LHCN-M2 (cell line): ENCODE results near the gene BCL3. TPM values are rescaled to one million over a fixed set of nuclear protein-coding genes. Genes with fewer than 3 reads are reported as not detected.
"Not testable (repeated sequence)": the region's sequence is repeated elsewhere in the genome, so short reads cannot be mapped to it uniquely, and the experiment has no call there.

Source experiments
- DNase-seq: peaks from one replicate; pipeline ENCODE4 v3.0.0-alpha.2; 2012; ENCODE audit warnings: low read depth
- total RNA-seq: library from RNA; depleted of rRNA; stranded (reverse); fragments of >200 nt; gene quantifications from 2 replicates; pipeline ENCODE4 v1.2.3, GENCODE V29; 2014

Gene BCL3
- total RNA-seq, 1 experiment from 2014 or later = 18.1 TPM

DNA sequence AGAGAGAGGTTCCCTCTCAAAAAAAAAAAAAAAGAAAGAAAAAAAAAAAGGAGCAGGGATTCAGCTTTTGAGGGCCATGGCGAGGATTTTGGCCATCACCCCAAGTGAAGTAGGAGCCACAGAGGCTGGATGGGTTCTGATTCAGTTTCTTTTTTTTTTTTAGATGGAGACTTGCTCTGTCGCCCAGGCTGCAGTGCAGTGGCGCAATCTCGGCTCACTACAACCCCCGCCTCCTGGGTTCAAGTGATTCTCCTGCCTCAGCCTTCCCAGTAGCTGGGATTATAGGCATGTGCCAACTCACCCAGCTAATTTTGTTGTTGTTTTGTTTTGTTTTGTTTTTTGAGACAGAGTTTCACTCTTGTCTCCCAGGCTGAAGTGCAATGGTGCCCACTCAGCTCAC is 27.1 kb upstream of the BCL3 start:
- not testable (repeated sequence) for DNase-seq

DNA sequence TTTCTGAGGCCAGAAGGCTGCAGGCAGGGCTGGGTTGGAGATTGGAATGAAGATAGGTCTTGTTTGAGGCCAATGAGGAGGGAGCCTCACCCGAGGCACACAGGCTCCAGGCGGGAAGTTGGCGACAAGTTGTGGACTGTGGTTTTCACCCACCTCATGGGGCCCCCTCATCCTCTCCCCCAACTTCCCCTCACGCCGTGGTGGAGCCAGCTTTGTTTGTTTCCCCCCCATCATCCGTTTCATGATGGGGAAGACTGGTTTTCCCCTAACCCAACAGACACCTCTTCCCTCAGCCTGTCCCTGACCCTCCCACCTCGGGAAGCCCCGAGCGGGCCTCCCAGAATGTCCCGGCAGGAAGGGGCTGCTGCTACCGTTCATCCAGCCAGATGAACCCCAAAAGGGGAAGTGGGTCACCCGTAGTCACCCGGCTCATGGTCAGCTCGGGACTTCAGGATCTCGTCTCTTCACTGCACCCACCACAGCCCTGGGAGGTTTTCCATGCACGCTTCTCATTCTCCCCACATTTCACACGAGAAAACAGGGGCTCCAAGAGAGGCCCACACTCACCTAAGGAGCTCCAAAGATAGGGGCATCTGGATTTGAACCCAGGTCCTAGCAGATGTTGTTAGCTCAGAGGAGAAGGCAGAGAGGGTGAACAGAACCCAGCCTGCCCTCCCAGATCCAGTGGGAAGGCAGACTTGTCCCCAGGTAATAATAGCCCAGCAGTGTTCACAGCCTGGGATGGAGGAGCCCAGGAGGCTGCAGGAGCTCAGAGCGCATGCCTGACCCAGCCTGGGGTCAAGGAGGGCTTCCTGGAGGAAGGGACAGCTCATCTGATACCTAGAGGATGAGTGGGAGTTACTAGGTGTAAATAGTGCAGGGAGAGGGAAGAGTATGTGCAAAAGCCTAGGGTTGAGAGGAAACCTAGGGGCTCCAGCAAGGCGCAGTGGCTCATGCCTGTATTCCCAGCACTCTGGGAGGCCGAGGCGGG is 26.1 kb upstream of the BCL3 start:
- DNase-seq = no peak

DNA sequence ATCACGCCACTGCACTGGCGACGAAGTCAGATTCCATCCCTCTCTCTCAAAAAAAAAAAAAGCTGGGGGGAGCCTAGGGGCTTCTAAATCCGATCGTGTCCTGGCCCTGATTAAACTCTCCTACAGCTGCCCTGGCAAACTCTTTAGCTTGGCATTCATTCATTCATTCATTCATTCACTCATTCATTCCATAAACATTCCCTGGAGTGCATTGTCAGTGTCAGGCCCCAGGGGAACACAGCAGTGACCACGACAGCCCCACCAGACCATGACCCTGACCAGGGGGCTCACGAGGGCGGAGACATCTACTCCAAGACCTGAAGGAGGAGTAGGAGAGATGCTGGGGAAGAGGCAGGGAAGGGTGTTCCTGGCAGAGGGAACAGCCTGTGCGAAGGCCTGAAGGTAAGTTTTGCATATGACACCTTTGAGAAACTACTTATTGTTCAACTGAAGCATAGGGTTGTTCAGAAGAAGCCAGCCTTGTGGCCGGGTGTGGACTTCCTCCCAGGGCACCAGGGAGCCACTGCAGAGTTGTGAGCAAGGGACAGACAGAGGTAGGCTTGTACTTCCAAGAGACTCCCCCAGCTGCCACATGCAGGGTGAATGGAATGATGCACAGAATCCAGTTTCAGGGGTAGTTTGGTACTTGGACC is 25.1 kb upstream of the BCL3 start:
- no peak for DNase-seq

DNA sequence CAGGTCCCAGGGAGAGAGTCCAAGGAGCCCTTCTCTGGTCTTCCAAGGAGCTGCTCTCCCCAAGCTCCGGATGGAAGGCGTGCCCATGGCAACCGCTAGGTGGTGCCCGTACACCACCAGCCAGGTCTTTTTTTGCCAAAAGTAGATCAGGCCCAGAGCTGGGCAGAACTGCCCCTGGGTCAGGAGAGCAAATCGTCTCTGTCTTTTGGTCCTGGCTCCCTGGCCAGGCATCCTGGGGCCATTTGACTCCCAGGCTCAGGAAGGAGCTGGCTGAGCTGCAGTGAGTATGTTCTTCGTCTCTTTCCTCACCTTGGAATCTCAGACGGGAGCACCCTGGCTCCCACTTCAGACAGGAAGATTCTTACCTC is 24.6 kb upstream of the BCL3 start:
- peak; percentile 72 for DNase-seq

DNA sequence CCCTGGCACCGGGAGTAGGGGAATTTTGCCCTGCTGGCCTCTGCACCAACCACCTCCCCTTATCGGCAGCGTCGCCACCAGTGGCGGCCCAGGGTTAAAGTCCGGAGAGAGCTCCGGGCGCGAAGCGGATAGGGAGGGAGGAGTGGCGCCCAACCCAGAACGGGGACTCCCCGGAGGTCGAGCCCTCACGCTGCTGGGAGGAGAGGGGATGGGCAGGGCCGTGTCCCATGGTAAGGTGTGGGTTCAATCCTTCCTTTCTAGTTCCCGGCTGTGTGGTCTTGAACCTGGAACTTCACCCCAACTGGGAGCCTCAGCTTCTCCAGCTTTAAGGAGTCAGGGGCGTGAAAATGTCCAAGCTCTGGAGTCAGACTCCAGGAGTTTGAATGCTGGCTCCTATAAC is 23.3 kb upstream of the BCL3 start:
- DNase-seq = no peak

DNA sequence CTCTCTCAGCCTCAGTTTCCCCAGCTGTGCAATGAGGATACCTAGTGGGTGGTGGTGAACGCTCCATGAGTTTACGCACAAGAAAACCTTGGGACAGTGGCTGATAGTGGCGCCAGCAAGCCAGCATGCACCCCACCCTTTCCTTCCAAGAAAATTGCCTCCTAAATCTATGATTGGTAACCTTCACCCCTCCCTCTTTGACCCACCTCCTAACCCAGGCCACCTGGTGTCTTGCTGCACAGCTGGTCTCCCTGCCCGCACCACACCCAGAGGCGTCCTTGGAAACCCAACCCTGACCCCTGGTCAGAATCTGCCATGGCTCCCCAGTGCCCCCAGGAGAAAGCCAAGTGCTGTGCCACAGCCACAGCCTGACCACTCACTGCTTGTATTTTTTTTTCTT is 22.8 kb upstream of the BCL3 start:
- no peak for DNase-seq

DNA sequence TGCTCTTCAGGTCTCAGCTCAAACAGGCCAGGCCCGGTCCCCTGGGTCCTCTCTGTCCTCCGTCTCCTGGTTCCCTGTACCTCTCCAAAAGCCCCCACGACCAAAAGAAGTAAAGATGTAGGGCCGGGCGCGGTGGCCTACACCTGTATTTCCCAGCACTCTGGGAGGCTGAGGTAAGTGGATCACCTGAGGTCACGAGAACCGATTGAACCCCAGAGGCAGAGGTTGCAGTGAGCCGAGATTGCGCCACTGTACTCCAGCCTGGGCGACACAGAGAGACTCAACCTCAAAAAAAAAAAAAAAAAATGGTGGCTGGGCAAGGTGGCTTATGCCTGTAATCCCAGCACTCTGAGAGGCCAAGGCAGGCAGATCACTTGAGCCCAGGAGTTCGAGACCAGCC is 22.0 kb upstream of the BCL3 start:
- DNase-seq = no peak

DNA sequence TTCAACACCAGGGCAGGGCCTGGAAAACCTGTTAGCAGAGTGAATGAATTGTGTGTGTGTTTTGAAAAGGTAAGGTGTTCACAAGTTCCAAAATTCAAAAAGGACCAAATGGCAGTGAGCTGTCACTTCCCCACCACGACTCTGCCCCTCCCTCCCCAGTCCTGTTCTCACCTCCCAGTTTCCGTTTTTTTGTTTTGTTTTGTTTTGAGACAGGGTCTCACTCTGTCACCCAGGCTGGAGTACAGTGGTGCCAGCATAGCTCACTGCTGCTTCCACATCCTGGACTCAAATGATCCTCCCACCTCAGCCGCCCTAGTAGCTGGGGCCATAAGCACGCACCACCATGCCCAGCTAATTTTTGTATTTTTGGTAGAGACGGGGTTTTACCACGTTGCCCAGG is 20.3 kb upstream of the BCL3 start:
- no peak for DNase-seq

DNA sequence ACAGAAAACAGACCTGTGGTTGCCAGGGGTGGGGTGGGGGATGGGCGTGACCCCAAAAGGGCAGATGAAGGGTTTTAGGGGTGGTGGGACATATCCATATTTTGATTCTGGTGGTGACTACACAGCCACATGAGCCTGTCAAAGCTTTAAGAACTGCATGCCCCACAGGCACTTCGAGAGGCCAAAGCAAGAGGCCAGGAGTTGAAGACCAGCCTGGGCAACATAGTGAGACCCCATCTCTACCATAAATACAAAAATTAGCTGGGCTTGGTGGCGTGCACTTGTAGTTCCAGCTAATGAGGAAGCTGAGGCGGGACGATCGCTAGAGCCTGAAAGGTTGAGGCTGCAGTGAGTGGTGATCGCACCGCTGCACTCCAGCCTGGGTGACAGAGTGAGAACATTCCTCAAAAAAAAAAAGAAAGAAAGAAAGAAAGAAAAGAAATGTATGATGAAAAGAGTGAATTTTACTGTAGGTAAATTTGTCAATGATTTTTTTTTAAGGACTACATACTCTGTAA is 18.9 kb upstream of the BCL3 start:
- no peak for DNase-seq

DNA sequence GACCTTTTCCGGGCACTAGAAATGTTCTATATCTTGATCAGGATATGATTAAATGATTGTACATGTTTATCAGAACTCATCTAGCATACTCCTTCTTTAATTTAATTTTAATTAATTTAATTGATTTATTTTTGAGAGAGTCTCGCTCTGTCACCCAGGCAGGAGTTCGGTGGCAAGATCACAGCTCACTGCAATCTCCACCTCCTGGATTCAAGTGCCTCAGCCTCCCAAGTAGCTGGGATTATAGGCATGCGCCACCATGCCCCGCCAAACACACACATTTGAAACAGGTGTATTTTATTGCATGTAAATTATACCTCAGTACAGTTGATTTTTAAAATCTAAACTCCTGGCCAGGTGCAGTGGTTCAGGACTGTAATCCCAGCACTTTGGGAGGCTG is 17.4 kb upstream of the BCL3 start:
- no peak for DNase-seq

DNA sequence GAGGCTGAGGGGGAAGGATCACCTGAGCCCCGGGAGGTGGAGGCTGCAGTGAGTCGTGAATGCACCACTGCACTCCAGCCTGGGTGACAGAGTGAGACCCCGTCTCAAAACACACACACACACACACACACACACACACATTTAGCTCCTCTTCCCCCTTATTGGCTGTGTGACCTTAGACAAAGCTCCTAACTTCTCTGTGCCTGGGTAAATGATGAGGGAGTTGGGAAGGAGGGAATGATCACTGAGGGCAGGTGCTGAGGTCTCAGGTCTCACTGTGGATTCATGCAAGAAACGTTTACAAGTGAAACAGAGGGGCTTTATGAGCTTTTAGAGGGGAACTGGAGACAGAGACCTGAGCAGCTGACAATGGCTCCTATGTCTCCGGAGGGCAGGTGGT is 16.9 kb upstream of the BCL3 start:
- no peak for DNase-seq

DNA sequence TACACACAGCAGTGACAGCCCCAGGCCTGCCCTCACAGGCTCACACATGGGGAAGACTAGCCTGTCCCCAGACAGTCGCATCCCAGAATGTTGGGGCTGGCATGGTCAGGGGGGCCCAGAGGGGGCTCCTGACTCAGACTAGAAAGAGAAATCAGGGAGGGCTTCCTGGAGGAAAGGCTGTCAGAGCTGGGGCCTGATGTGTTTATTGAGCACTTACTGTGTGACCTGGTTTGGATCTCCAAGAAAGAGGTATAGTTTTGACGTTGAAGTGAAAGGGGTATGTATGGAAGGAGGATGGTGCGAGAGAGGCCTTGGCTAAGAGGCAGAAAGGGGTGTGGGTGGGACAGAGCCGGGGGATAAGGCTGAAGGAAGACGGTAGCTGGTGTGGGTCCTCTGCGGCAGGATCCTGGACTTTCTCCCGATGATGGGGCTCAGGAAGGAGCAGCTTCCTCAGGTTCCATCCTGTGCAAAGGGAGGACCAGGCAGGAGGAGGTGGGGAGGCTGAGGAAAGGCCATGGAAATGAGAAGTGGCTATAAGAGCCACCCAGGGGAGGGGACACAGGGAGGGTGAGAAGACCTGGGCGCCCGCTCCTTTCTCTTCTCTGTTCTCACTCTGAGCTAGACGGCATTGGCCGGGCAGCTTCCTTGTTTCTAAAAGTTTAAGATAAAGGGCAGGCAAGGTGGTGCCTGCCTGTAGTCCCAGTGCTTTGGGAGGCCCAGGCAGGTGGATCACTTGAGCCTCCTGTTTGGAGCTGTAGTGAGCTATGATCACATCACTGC is 16.1 kb upstream of the BCL3 start:
- no peak for DNase-seq

DNA sequence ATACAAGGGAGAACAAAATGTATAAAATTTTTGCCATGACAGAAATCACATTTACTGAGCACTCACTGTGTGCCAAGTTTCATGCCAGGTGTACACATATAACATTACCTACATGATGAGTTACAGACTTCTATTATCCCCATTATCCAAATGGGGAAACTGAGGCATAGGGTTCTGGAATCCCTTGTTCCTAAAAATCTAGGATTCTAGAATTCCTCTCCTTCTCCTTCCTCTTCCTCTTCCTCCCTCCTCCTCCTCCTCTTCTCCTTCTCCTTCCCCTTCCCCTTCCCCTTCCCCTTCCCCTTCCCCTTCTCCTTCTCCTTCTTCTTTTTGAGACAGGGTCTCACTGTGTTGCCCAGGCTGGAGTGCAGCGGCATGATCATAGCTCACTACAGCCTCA is 14.2 kb upstream of the BCL3 start:
- DNase-seq = no peak

DNA sequence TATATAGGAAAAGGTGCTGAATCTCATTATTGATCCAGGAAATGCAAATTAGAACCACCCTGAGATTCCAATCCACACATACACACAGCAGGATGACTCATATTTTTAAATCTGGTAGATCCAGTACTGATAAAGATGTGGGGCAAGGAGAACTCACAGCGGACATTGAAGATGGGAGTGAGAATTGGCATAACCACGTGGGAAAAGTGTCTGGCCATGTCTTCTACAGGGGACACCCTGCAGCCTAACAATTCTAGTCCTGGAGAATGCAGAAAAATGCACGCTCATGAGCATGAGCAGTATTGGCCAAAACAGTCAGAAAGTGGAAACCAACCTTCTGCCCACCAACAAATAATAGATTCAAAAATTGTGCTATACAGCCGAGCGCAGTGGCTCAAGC is 13.5 kb upstream of the BCL3 start:
- DNase-seq = no peak

DNA sequence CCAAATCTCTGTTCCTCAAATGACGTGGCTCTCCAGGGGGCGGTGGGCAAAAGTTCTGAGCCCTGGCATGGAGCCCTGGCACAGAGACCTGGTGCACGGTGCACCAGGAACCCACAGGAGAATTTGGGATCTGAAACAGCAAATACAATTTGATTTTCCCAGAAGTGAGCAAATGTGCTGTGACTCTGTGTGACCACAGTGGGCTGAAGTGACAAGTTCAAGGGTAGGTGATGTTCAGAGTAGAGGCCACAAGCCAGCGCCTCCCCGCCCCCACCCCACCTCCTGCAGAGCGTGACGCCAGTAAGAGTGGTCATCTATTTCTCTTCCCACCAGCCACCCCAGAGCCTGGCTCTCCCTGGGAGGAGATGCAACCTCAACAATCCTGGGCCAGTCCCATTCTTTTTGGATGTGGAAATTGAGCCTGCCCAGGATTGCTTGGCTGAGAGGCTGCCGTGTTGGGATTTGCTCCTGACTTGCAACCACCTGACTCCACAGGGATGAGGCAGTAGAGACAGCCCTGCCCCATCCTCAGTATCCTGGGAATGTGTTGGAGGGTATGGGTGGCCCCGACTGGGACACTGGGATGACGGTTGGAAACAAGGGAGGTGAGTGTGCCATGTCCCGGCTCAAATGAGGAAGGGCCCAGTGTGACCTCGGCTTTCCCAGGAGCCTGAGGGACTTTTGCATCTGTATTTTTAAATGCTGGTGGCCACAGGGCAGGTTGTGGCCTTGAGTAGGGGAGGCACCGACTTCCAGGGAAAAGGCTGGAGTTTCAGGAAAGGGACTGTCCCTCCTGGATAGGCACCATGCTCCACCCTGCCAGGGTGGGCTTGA is 11.1 kb upstream of the BCL3 start:
- DNase-seq = no peak

DNA sequence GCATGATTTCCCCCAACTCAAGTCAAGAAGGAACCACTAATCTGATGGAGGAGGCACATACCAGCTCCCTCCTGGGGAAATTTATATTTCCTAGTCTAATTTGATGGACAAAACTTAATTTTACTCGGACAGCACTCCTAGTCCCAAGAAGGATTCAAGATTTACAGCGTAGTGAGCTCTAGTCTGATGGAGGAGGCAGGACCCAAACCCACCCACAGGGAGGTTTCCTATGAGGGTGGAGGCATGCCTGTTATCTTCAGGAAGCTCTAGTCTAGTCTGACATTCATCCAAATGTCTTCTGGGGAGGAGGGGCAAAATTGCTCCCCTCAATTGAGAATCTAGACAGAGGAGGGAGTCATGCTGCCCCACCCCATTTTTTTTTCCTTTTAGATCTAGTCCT is 10.4 kb upstream of the BCL3 start:
- no peak for DNase-seq

DNA sequence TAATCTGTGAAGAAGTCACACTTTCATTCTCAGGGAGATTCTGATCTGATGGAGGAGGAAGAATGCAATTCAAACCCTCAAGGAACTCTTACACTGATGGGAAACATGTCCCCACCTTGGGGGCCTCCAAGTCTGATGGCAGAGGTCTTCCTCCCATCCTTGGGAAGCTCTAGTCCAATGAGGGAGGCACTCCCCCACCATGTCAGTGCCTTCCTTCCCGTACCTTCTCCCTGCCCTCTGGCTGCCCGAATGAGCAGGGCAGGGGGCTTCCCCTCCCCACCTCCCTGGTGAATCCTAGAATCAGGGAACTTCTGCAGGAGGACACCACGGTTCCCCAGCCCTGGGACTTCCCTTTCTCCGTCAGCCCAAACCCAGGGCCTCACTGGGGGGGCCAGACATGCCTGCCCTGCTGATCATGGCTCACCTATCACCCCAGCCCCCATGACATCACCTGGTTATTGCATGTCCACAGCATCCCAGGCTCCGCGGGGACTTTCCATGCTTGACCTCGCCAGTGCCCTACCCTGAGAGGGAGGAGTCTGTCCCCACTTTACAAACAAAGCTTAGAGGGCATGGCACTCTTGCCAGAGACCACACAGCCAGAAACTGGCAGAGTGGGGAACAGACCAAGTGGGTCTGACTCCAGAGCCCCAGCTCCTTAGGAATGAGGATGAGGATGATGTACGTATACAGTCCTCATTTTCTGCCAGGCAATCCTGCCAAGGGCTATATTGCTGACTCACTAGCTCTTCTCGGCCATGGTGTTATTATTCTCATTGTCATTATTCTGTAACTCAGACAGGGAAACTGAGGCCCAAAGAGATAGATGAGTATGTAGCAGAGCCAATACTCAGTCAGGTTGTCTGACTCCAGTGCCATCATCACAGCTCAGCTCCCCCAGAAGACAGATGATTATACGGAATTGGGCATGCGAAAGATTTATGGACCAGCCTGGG is 9.6 kb upstream of the BCL3 start:
- DNase-seq = no peak

DNA sequence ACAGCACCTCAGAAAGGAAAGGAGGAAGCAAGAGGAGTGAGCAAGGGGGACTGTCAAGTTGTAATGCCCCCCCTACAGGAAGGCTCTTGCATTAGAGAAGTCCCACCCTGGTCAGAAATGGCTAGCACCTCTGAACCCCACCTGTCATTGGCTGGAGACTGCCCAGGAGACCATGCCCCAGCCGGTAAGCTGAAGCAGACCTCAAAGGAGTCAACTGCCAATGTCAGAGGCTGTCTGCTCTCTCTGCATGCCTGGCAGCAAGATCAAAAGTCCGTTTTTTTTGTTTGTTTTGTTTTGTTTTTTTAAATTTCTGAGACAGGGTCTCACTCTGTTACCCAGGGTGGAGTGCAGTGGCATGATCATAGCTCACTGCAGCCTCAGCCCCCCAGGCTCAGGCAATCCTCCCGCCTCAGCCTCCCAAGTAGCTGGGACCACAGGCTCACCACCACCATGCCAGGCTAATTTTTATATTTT is 8.1 kb upstream of the BCL3 start:
- no peak for DNase-seq

DNA sequence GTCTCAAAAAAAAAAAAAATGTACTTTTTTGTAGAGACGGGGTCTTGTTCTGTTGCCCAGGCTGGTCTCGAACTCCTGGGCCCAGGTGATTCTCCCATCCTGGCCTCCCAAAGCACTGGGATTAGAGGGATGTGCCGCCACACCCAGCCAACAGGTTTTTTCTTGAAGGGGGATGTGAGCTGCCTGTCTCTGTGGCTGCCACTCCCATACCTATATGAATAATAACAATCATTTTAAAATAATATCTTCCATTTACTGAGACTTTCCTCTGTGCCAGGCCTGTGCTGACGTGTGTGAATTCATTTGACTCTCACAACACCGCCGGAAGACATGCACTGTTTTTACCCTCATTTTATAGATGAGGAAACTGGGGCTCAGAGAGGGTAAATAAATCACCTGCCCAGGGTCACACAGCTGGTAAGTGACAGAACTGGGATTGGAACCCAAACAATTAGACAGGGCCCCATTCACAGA is 7.2 kb upstream of the BCL3 start:
- DNase-seq = no peak

DNA sequence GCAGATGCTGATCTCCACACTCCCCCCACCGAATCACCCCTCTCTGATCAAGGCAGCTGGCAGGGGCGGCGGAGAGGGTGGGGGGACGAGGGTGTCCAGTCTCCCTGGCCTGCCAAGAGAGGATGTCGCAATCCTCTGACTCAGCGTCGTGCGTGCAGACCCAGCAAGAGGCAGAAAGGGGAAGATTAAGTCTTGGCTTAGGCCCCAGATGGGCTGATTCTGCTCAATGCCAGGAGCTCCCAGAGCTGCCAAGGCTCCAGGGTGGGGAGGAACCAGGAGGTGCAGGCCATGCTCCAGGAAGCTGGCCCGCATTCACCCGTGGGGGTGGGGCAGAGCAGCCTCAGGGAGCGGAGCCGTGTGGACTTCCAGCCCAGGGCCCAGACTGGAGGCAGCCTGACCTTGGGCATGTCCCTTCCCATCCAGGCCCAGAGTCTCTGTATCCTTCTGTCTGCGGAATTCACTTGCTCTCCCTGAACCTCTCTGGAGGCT is 6.6 kb upstream of the BCL3 start:
- peak; percentile 99 for DNase-seq
